Keratinocyte (primary cell): ENCODE data around the gene FOXE1. TPM values are rescaled to one million over a fixed set of nuclear protein-coding genes. Genes with fewer than 3 reads are reported as not detected.

Experiments used
- DNase-seq: peaks from one replicate; pipeline ENCODE4 v3.0.0-alpha.2; 2011; ENCODE audit warnings: low read depth, missing footprints, low spot score
- FAIRE-seq: peaks from 2 replicates; lab custom pipeline; 2011; peaks lifted over from hg19 to GRCh38; lab: Jason Lieb, UNC
- H2AFZ ChIP-seq: 2 replicates; pipeline ENCODE4 v1.6.0; 2012; ENCODE audit warnings: low read length, control low read depth, inconsistent platforms; ENCODE audit not compliant: control insufficient read depth
- H3K27ac ChIP-seq: 2 replicates; pipeline ENCODE4 v1.5.1; 2011; ENCODE audit warnings: low read length; ENCODE audit not compliant: control insufficient read depth, insufficient read depth
- H3K27me3 ChIP-seq: 3 replicates; pipeline ENCODE4 v1.6.0; 2011; ENCODE audit warnings: low read length; ENCODE audit not compliant: control insufficient read depth, insufficient read depth; ENCODE audit errors: extremely low read depth
- H3K36me3 ChIP-seq, 2 experiments: 2 replicates in 1 of 2; 3 replicates in 1 of 2; pipeline ENCODE4 v1.5.1; 2011; ENCODE audit warnings: low read length in 2 of 2, mild to moderate bottlenecking in 1 of 2; ENCODE audit not compliant: control insufficient read depth in 2 of 2, insufficient read depth in 2 of 2; ENCODE audit errors: extremely low read depth in 1 of 2
- H3K4me1 ChIP-seq: 3 replicates; pipeline ENCODE4 v1.5.1; 2011; ENCODE audit warnings: low read length; ENCODE audit not compliant: control insufficient read depth, insufficient read depth; ENCODE audit errors: extremely low read depth
- H3K4me2 ChIP-seq: 3 replicates; pipeline ENCODE4 v1.6.0; 2011; ENCODE audit warnings: low read depth, low read length; ENCODE audit not compliant: control insufficient read depth, insufficient read depth; ENCODE audit errors: extremely low read depth
- H3K4me3 ChIP-seq, 3 experiments: fragments of 200-600 bp in 1 of 3; sonication (generic) in 1 of 3; 2 replicates in 2 of 3; 3 replicates in 1 of 3; pipeline ENCODE4 v1.5.1; 2011 to 2016; ENCODE audit warnings: low read length in 3 of 3, mild to moderate bottlenecking in 3 of 3, control low read depth in 2 of 3, inconsistent platforms in 1 of 3, low read depth in 1 of 3, mixed read lengths in 1 of 3, mixed run types in 1 of 3, moderate library complexity in 1 of 3; ENCODE audit not compliant: control insufficient read depth in 2 of 3, insufficient read depth in 2 of 3; ENCODE audit errors: extremely low read depth in 1 of 3
- H3K79me2 ChIP-seq: 2 replicates; pipeline ENCODE4 v1.6.0; 2012; ENCODE audit warnings: low read length; ENCODE audit not compliant: control insufficient read depth, insufficient read depth
- H3K9ac ChIP-seq: 3 replicates; pipeline ENCODE4 v1.6.0; 2011; ENCODE audit warnings: low read length; ENCODE audit not compliant: control insufficient read depth, insufficient read depth; ENCODE audit errors: extremely low read depth
- H3K9me1 ChIP-seq: 3 replicates; pipeline ENCODE4 v1.6.0; 2011; ENCODE audit warnings: low read length; ENCODE audit not compliant: control insufficient read depth, insufficient read depth; ENCODE audit errors: extremely low read depth
- H3K9me3 ChIP-seq: 2 replicates; pipeline ENCODE4 v1.5.1; 2012; ENCODE audit warnings: low read depth, low read length; ENCODE audit not compliant: control insufficient read depth
- H4K20me1 ChIP-seq: 3 replicates; pipeline ENCODE4 v1.6.0; 2011; ENCODE audit warnings: low read length; ENCODE audit not compliant: control insufficient read depth, insufficient read depth; ENCODE audit errors: extremely low read depth
- CTCF ChIP-seq, 3 experiments: IDR thresholded peaks in 1 of 3; conservative IDR thresholded peaks in 1 of 3; optimal IDR thresholded peaks in 1 of 3; 2 replicates in 2 of 3; 3 replicates in 1 of 3; pipeline versions ENCODE3 to v1.5.1; 2011; ENCODE audit warnings: low read length in 3 of 3, mild to moderate bottlenecking in 3 of 3, moderate library complexity in 2 of 3, control low read depth in 1 of 3, inconsistent platforms in 1 of 3; ENCODE audit not compliant: insufficient read depth in 2 of 3; ENCODE audit errors: extremely low read depth in 1 of 3
- EZH2 ChIP-seq: IDR thresholded peaks from one replicate; pipeline ENCODE4 v1.6.1; 2012; ENCODE audit warnings: inconsistent platforms, mild to moderate bottlenecking, low read length, moderate library complexity
- dilution Hi-C: fragments of 300-500 bp; cut with MboI; formaldehyde crosslinking; loops from one replicate; pipeline ENCODE4 v1.7.0; 2020; ENCODE audit warnings: low sequenced_read_pairs; ENCODE audit not compliant: extremely low pct_ligation_motif_present
- polyA plus RNA-seq, 5 experiments: library from polyadenylated mRNA; depleted of rRNA in 3 of 5; stranded (reverse) in 3 of 5; stranded (forward) in 1 of 5; unstranded in 1 of 5; fragments of >200 nt; gene quantifications; 1 replicate in 1 of 5; 2 replicates in 3 of 5; 3 replicates in 1 of 5; pipeline versions ENCODE4 v1.2.1 to v1.2.3, GENCODE V29; 2011 to 2012; ENCODE audit warnings: missing spikeins in 2 of 5, low read depth in 1 of 5, low replicate concordance in 1 of 5

Gene FOXE1
- polyA plus RNA-seq, 1 donor (not counting 4 experiments of a cell fraction or from before 2014, with no cell fraction given) = 0.97 TPM

GRCh38 chr9:97866300-97866699 is 13.3 kb downstream of the FOXE1 start:
- H3K4me3 ChIP-seq = no peak overlapping the region
- dilution Hi-C loops = no loop called here
- H3K4me1 ChIP-seq = peaks cover 17% of the 10 kb centered on the region
- H3K9me3 ChIP-seq = no peaks in the 10 kb centered on the region
- H3K27ac ChIP-seq = no peak overlapping the region
- no peaks in the 10 kb centered on the region for H3K9me1 ChIP-seq
- H3K27me3 ChIP-seq = no peaks in the 10 kb centered on the region
- FAIRE-seq (no peak), DNase-seq (no peak)
- no peaks in the 10 kb centered on the region for H3K79me2 ChIP-seq
- H3K36me3 ChIP-seq = no peaks in the 10 kb centered on the region
- no peaks in the 10 kb centered on the region for H4K20me1 ChIP-seq
- no peak overlapping the region for H3K9ac ChIP-seq
- TF ChIP-seq EZH2 (no peak), CTCF (optimal IDR thresholded peaks at IDR 0.05 in 1 of 3, IDR thresholded peaks at IDR 0.05 in 1 of 3, conservative IDR thresholded peaks at IDR 0.05 in 1 of 3; ENCODE audit: extremely low read depth in 1 of 3, insufficient read depth in 2 of 3, low read length in 3 of 3) (no peak)
- H3K4me2 ChIP-seq = no peak overlapping the region
- H2AFZ ChIP-seq = no peak overlapping the region

- dilution Hi-C loops = no loop called here
- Histone ChIP-seq H3K9me3 (no peaks in the 10 kb centered on the region), H4K20me1 (no peaks in the 10 kb centered on the region), H3K4me3 (no peak overlapping the region), H3K9ac (no peak overlapping the region), H2AFZ (no peak overlapping the region), H3K4me2 (no peak overlapping the region), H3K27ac (no peak overlapping the region), H3K36me3 (no peaks in the 10 kb centered on the region), H3K9me1 (no peaks in the 10 kb centered on the region), H3K27me3 (no peaks in the 10 kb centered on the region), H3K79me2 (no peaks in the 10 kb centered on the region), H3K4me1 (peaks cover 17% of the 10 kb centered on the region)
- TF ChIP-seq EZH2 = no peak
- no peak for TF ChIP-seq CTCF (optimal IDR thresholded peaks at IDR 0.05 in 1 of 3, IDR thresholded peaks at IDR 0.05 in 1 of 3, conservative IDR thresholded peaks at IDR 0.05 in 1 of 3; ENCODE audit: extremely low read depth in 1 of 3, insufficient read depth in 2 of 3, low read length in 3 of 3)
- DNase-seq (no peak), FAIRE-seq (no peak)
Observed at GRCh38 chr9:97866848-97867247, 13.8 kb downstream of the FOXE1 start.
